IMR-90 (cell line): ENCODE results near the gene RAPH1. TPM values are rescaled to one million over a fixed set of nuclear protein-coding genes. Genes with fewer than 3 reads are reported as not detected.

Source experiments
- ATAC-seq: fragments of 200-7000 bp; cut with Tn5 transposase; 2 replicates; pipeline ENCODE4 v1.9.1; 2020; ENCODE audit warnings: low read depth, mild to moderate bottlenecking, moderate library complexity
- BruUV-seq: library from RNA; stranded (reverse); fragments of 400-500 nt; replicated peaks from 2 replicates; lab custom pipeline; 2021; lab: Mats Ljungman, UMichigan
- CTCF ChIA-PET: fragments of 300-600 bp; formaldehyde crosslinking; extraction: SDS; loops from one replicate; lab custom pipeline; 2021; ENCODE audit warnings: antibody characterized with exemption; lab: Yijun Ruan, JAX
- POLR2A ChIA-PET: fragments of 300-600 bp; sonication (Branson Sonifier 250); formaldehyde crosslinking; loops from one replicate; lab custom pipeline; 2022; ENCODE audit warnings: antibody characterized with exemption; ENCODE audit not compliant: unreplicated experiment; lab: Charles Lee
- DNase-seq: peaks from one replicate; pipeline ENCODE4 v3.0.0; 2013
- H2AFZ ChIP-seq: replicated peaks from 2 replicates; pipeline ENCODE3; 2013; ENCODE audit warnings: low read length, mild to moderate bottlenecking; ENCODE audit not compliant: poor library complexity
- H2AK5ac ChIP-seq: 2 replicates; pipeline ENCODE4 v1.6.1; 2013; ENCODE audit warnings: low read depth, low read length, inconsistent platforms
- H2AK9ac ChIP-seq: replicated peaks from 2 replicates; pipeline ENCODE3; 2013; ENCODE audit warnings: mild to moderate bottlenecking, low read depth, low read length, moderate library complexity; ENCODE audit not compliant: poor library complexity
- H2BK120ac ChIP-seq: 2 replicates; pipeline ENCODE4 v1.6.1; 2013; ENCODE audit warnings: low read depth, low read length, inconsistent platforms
- H2BK15ac ChIP-seq: 3 replicates; pipeline ENCODE4 v1.6.1; 2013; ENCODE audit warnings: low read depth, low read length, inconsistent platforms
- H2BK20ac ChIP-seq: 2 replicates; pipeline ENCODE4 v1.6.1; 2013; ENCODE audit warnings: low read depth, mild to moderate bottlenecking, inconsistent platforms, low read length, moderate library complexity
- H2BK5ac ChIP-seq: 2 replicates; pipeline ENCODE4 v1.6.1; 2013; ENCODE audit warnings: mild to moderate bottlenecking, low read depth, low read length, inconsistent platforms; ENCODE audit not compliant: poor library complexity, severe bottlenecking
- H3K14ac ChIP-seq: replicated peaks from 2 replicates; pipeline ENCODE4 v1.6.1; 2013; ENCODE audit warnings: low read depth, low read length, inconsistent platforms
- H3K18ac ChIP-seq: 2 replicates; pipeline ENCODE4 v1.6.1; 2013; ENCODE audit warnings: low read depth, low read length, control low read depth
- H3K23ac ChIP-seq: 2 replicates; pipeline ENCODE4 v1.6.1; 2013; ENCODE audit warnings: low read depth, low read length, inconsistent platforms
- H3K27ac ChIP-seq: 2 replicates; pipeline ENCODE4 v1.5.1; 2013; ENCODE audit warnings: mild to moderate bottlenecking, control low read depth, low read length; ENCODE audit not compliant: insufficient read depth
- H3K27me3 ChIP-seq: 2 replicates; pipeline ENCODE4 v1.6.1; 2013; ENCODE audit warnings: low read length; ENCODE audit not compliant: control insufficient read depth, insufficient read depth
- H3K36me3 ChIP-seq: 2 replicates; pipeline ENCODE4 v1.6.1; 2013; ENCODE audit warnings: low read length, mixed read lengths; ENCODE audit not compliant: control insufficient read depth, insufficient read depth
- H3K4ac ChIP-seq: 2 replicates; pipeline ENCODE4 v1.6.1; 2013; ENCODE audit warnings: low read depth, low read length, inconsistent platforms
- H3K4me1 ChIP-seq: 2 replicates; pipeline ENCODE4 v1.6.1; 2013; ENCODE audit warnings: low read length, mixed read lengths; ENCODE audit not compliant: control insufficient read depth, insufficient read depth
- H3K4me2 ChIP-seq: 2 replicates; pipeline ENCODE4 v1.6.1; 2013; ENCODE audit warnings: low read depth, mild to moderate bottlenecking, control low read depth, low read length, moderate library complexity
- H3K4me3 ChIP-seq: 2 replicates; pipeline ENCODE4 v1.5.1; 2013; ENCODE audit warnings: low read depth, mild to moderate bottlenecking, control low read depth, low read length, moderate library complexity; ENCODE audit not compliant: insufficient read depth
- H3K56ac ChIP-seq: 2 replicates; pipeline ENCODE4 v1.6.1; 2013; ENCODE audit warnings: low read length, inconsistent platforms; ENCODE audit not compliant: insufficient read depth; ENCODE audit errors: extremely low read depth
- H3K79me1 ChIP-seq, 2 experiments: 2 replicates each; pipeline ENCODE4 v1.6.1; 2013; ENCODE audit warnings: low read length in 2 of 2, inconsistent platforms in 1 of 2, low read depth in 1 of 2
- H3K9ac ChIP-seq: 2 replicates; pipeline ENCODE4 v1.6.1; 2013; ENCODE audit warnings: low read depth, low read length, control low read depth
- H3K9me1 ChIP-seq: 2 replicates; pipeline ENCODE4 v1.6.1; 2013; ENCODE audit warnings: low read length, inconsistent platforms; ENCODE audit not compliant: insufficient read depth
- H3K9me3 ChIP-seq: 2 replicates; pipeline ENCODE4 v1.6.1; 2013; ENCODE audit warnings: low read length; ENCODE audit not compliant: control insufficient read depth, insufficient read depth
- H4K20me1 ChIP-seq: 2 replicates; pipeline ENCODE4 v1.6.1; 2013; ENCODE audit warnings: low read length, inconsistent platforms; ENCODE audit not compliant: insufficient read depth
- H4K5ac ChIP-seq: 2 replicates; pipeline ENCODE4 v1.6.1; 2013; ENCODE audit warnings: mild to moderate bottlenecking, low read depth, low read length, control low read depth
- H4K8ac ChIP-seq, 2 experiments: 2 replicates each; pipeline ENCODE4 v1.6.1; 2013; ENCODE audit warnings: low read depth in 2 of 2, low read length in 2 of 2, control low read depth in 1 of 2, inconsistent platforms in 1 of 2
- H4K91ac ChIP-seq: 2 replicates; pipeline ENCODE4 v1.6.1; 2013; ENCODE audit warnings: low read depth, low read length, inconsistent platforms; ENCODE audit not compliant: insufficient read depth
- BHLHE40 ChIP-seq: fragments of 150-350 bp; IDR thresholded peaks from 2 replicates; pipeline ENCODE4 v1.6.1; 2016; ENCODE audit warnings: mild to moderate bottlenecking, low read depth, low read length
- CEBPB ChIP-seq: IDR thresholded peaks from 2 replicates; pipeline ENCODE4 v1.6.1; 2012; ENCODE audit warnings: low read depth, low read length, improper control_type of control experiment
- FOS ChIP-seq: fragments of 150-350 bp; IDR thresholded peaks from 2 replicates; pipeline ENCODE4 v1.6.1; 2016; ENCODE audit warnings: low read depth, low read length
- MXI1 ChIP-seq: IDR thresholded peaks from 2 replicates; pipeline ENCODE4 v1.6.1; 2012; ENCODE audit warnings: low read depth, mild to moderate bottlenecking, low read length, moderate library complexity, borderline replicate concordance
- POLR2A ChIP-seq: IDR thresholded peaks from 2 replicates; pipeline ENCODE4 v1.6.1; 2012; ENCODE audit warnings: mild to moderate bottlenecking, low read depth, low read length
- RAD21 ChIP-seq: IDR thresholded peaks from 2 replicates; pipeline ENCODE4 v1.6.1; 2012; ENCODE audit warnings: low read length, improper control_type of control experiment
- RCOR1 ChIP-seq: IDR thresholded peaks from 2 replicates; pipeline ENCODE4 v1.6.1; 2012; ENCODE audit warnings: mild to moderate bottlenecking, low read length, improper control_type of control experiment; ENCODE audit not compliant: insufficient replicate concordance
- SMC3 ChIP-seq: fragments of 150-350 bp; IDR thresholded peaks from 2 replicates; pipeline ENCODE4 v1.6.1; 2016; ENCODE audit warnings: low read depth, mild to moderate bottlenecking, antibody characterized with exemption, low read length, moderate library complexity
- WGBS, 2 experiments: methylation state at CpG; one replicate each; pipeline versions ENCODE4 v1.1.5 to v1.1.7; 2013; ENCODE audit warnings: missing lambda C conversion rate in 2 of 2; ENCODE audit not compliant: insufficient read length in 1 of 2; ENCODE audit errors: extremely low coverage in 2 of 2; 5-methylcytosine and 5-hydroxymethylcytosine counted together
- dilution Hi-C: fragments of 300-500 bp; cut with HindIII; formaldehyde crosslinking; loops from one replicate; pipeline ENCODE4 v1.14.3; 2018; ENCODE audit warnings: low sequenced_read_pairs; ENCODE audit not compliant: unreplicated experiment
- in situ Hi-C: fragments of 300-500 bp; cut with MboI; formaldehyde crosslinking; loops from 3 replicates; pipeline ENCODE4 v1.14.3; 2019; ENCODE audit warnings: low sequenced_read_pairs, inconsistent platforms, mixed read lengths
- intact Hi-C: fragments of 100-400 bp; cut with micrococcal nuclease; formaldehyde crosslinking; loops from 2 replicates; pipeline ENCODE4 v1.10.0; 2022
- polyA plus RNA-seq, 3 experiments: library from polyadenylated mRNA; depleted of rRNA; stranded (reverse); fragments of >200 nt; gene quantifications; 2 replicates each; pipeline ENCODE4 v1.2.3, GENCODE V29; 2012; ENCODE audit warnings: low replicate concordance in 1 of 3
- total RNA-seq: library from RNA; depleted of rRNA; stranded (reverse); fragments of >200 nt; gene quantifications from 2 replicates; pipeline ENCODE4 v1.2.3, GENCODE V29; 2012
- TF ChIP-seq, protein P1 (sequence below): conservative IDR thresholded peaks from 2 replicates; pipeline ENCODE4 v1.5.1; 2012; ENCODE audit warnings: mild to moderate bottlenecking, low read depth, low read length, improper control_type of control experiment
- TF ChIP-seq, protein P2 (sequence below): fragments of 150-350 bp; IDR thresholded peaks from 2 replicates; pipeline ENCODE4 v1.6.1; 2016; ENCODE audit warnings: low read depth, mild to moderate bottlenecking, low read length, moderate library complexity, borderline replicate concordance
- TF ChIP-seq, protein P3 (sequence below): fragments of 150-350 bp; IDR thresholded peaks from 2 replicates; pipeline ENCODE4 v1.6.1; 2017; ENCODE audit warnings: mild to moderate bottlenecking, antibody characterized with exemption, low read length, low read depth

Gene RAPH1
- total and polyA plus RNA-seq, 2 of the 4 experiments (the other 2 are of a cell fraction): 7.5 to 15.1 TPM

DNA sequence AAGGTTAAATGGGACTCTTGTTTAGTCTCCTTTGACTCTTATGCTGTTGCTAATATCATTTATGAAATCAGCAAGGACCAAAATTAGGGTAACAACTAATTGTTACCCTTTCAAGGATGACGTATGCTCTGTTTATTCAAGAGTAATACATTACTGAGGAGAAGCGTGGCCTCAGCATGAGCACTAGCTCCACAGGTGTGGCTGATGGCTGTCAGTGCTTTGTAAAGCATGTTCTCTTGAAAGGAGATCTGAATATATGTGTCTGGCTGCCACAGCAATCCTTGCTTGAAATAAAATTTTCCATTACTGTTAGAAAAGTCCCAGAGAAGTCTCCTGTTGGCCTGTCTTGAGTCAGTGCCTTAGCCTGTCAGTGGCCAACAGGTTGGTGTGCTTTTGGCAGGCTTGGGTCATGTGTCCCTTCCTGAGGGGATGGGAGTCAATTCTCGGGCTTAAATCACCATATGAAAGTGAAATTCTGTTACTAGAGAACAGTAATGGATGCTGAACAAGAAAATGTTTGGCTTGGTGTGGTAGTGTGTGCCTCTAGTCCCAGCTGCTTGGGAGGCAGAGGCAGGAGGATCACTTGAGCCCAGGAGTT is 174.2 kb downstream of the RAPH1 start:
- no peak overlapping the region for H4K91ac ChIP-seq
- H3K14ac ChIP-seq: no peak overlapping the region
- H3K9ac ChIP-seq: no peak overlapping the region
- peaks cover 40 to 56% of the 10 kb centered on the region in 2 experiments for H3K79me1 ChIP-seq
- DNase-seq: peak; percentile 19
- H3K4me2 ChIP-seq: no peak overlapping the region
- no peaks in the 10 kb centered on the region for H3K27me3 ChIP-seq
- H2BK120ac ChIP-seq: no peak overlapping the region
- H3K18ac ChIP-seq: no peak overlapping the region
- no peaks in the 10 kb centered on the region for H3K9me3 ChIP-seq
- no peak overlapping the region for H3K4ac ChIP-seq
- H3K56ac ChIP-seq: no peak overlapping the region
- ChIA-PET CTCF (no interaction called here), POLR2A (no interaction called here)
- no CpG with 5 or more reads among the region's 3 CpGs for WGBS, 2 experiments
- H2AFZ ChIP-seq: no peak overlapping the region
- ATAC-seq: no peak
- H3K4me3 ChIP-seq: no peak overlapping the region
- no peak overlapping the region for H2AK5ac ChIP-seq
- intact Hi-C loops: no loop called here
- H2BK15ac ChIP-seq: no peak overlapping the region
- in situ Hi-C loops: no loop called here
- no peak overlapping the region for H3K23ac ChIP-seq
- no peak overlapping the region for H4K8ac ChIP-seq
- no peaks in the 10 kb centered on the region for H3K4me1 ChIP-seq
- H4K20me1 ChIP-seq: peaks cover 6% of the 10 kb centered on the region; the same call in 1 of the 2 replicates
- H2BK5ac ChIP-seq: no peak overlapping the region
- H3K27ac ChIP-seq: no peak overlapping the region
- H2BK20ac ChIP-seq: no peak overlapping the region
- TF ChIP-seq POLR2A: no peak
- no peak for TF ChIP-seq RAD21
- TF ChIP-seq SMC3: no peak
- no peak for TF ChIP-seq FOS
- TF ChIP-seq CEBPB: no peak
- TF ChIP-seq MXI1: no peak
- TF ChIP-seq RCOR1: no peak
- TF ChIP-seq, protein P1, sequence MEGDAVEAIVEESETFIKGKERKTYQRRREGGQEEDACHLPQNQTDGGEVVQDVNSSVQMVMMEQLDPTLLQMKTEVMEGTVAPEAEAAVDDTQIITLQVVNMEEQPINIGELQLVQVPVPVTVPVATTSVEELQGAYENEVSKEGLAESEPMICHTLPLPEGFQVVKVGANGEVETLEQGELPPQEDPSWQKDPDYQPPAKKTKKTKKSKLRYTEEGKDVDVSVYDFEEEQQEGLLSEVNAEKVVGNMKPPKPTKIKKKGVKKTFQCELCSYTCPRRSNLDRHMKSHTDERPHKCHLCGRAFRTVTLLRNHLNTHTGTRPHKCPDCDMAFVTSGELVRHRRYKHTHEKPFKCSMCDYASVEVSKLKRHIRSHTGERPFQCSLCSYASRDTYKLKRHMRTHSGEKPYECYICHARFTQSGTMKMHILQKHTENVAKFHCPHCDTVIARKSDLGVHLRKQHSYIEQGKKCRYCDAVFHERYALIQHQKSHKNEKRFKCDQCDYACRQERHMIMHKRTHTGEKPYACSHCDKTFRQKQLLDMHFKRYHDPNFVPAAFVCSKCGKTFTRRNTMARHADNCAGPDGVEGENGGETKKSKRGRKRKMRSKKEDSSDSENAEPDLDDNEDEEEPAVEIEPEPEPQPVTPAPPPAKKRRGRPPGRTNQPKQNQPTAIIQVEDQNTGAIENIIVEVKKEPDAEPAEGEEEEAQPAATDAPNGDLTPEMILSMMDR: no peak
- TF ChIP-seq, protein P2, sequence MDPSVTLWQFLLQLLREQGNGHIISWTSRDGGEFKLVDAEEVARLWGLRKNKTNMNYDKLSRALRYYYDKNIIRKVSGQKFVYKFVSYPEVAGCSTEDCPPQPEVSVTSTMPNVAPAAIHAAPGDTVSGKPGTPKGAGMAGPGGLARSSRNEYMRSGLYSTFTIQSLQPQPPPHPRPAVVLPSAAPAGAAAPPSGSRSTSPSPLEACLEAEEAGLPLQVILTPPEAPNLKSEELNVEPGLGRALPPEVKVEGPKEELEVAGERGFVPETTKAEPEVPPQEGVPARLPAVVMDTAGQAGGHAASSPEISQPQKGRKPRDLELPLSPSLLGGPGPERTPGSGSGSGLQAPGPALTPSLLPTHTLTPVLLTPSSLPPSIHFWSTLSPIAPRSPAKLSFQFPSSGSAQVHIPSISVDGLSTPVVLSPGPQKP: no peak
- no peak for TF ChIP-seq BHLHE40
- TF ChIP-seq, protein P3, sequence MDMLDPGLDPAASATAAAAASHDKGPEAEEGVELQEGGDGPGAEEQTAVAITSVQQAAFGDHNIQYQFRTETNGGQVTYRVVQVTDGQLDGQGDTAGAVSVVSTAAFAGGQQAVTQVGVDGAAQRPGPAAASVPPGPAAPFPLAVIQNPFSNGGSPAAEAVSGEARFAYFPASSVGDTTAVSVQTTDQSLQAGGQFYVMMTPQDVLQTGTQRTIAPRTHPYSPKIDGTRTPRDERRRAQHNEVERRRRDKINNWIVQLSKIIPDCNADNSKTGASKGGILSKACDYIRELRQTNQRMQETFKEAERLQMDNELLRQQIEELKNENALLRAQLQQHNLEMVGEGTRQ: no peak
- no peak overlapping the region for H4K5ac ChIP-seq
- 0 out of 2 replicates have a peak, but pooled peaks cover 2% of the 10 kb centered on the region for H3K9me1 ChIP-seq
- no peak overlapping the region for H2AK9ac ChIP-seq
- H3K36me3 ChIP-seq: no peaks in the 10 kb centered on the region
- dilution Hi-C loops: no loop called here
- BruUV-seq: no TSS peak
